D721Med (cell line): ENCODE measurements around the gene RMC1.
"Not testable (repeated sequence)": the region's sequence is repeated elsewhere in the genome, so short reads cannot be mapped to it uniquely, and the experiment has no call there.

ENCODE experiments used
- DNase-seq: peaks from one replicate; pipeline ENCODE4 v3.0.0; 2011; ENCODE audit warnings: low spot score; ENCODE audit not compliant: insufficient read length
- FAIRE-seq: peaks from 2 replicates; lab custom pipeline; 2011; peaks lifted over from hg19 to GRCh38; lab: Jason Lieb, UNC
- CTCF ChIP-seq: IDR thresholded peaks from 2 replicates; pipeline ENCODE4 v1.5.1; 2012; ENCODE audit warnings: mild to moderate bottlenecking, control low read depth; ENCODE audit not compliant: insufficient read depth; ENCODE audit errors: missing control alignments

RMC1 gene

DNA sequence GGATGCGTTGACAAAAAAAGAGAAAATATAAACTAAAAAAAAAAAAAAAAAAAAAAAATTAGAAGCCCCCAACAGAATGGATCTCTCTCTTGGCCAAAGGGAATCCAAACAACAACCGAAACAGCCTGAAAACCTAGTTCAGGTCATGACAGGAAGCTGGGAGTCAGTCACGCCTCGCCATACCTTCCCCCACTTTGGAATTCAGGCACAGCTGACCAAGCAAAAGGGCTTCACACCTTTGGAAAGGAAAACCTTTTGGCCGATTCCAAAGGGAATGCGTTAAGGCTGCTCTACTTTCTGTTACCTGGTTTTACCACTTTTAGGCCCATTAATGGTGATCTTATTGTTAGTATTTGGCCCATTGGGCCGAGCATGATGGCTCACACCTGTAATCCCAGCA lies 17.9 kb upstream of the RMC1 start:
- no peak for TF ChIP-seq CTCF
- DNase-seq (no peak), FAIRE-seq (no peak)

- DNase-seq (no peak), FAIRE-seq (no peak)
- no peak for TF ChIP-seq CTCF
These were observed 15.4 kb upstream of the RMC1 start for GRCh38 chr18:23487738-23488570.

- FAIRE-seq, DNase-seq: not testable (repeated sequence)
These were observed 13.7 kb upstream of the RMC1 start for GRCh38 chr18:23489586-23489985.

GRCh38 chr18:23493654-23494053 lies 9.7 kb upstream of the RMC1 start:
- FAIRE-seq (peak; percentile 6), DNase-seq (no peak)
- TF ChIP-seq CTCF, result no peak

DNA sequence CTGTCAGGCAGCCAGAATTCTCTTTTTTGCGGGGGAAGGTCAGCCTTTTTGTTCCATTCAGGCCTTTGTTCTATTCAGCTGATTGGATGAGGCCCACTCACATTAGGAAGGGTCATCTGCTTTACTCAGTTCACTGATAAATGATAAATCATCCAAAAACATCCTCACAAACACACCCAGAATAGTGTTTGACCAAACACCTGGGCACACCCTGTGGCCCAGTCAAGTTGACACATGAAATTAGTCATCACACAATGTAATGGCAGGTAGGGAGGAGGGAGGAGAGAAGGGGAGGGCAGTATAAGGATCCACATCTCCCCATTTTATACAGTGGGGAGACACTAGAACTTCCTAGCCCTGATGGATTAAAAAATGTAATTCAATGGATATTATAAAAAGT lies 8.3 kb upstream of the RMC1 start:
- no peak for FAIRE-seq
- TF ChIP-seq CTCF, result no peak

GRCh38 chr18:23495723-23496440 lies 7.4 kb upstream of the RMC1 start:
- FAIRE-seq (no peak), DNase-seq (no peak)
- no peak for TF ChIP-seq CTCF

More for the DNA sequence above, 8.3 kb upstream of the RMC1 start:
- no peak for DNase-seq

GRCh38 chr18:23498117-23498516 lies 5.2 kb upstream of the RMC1 start:
- DNase-seq, result no peak
- FAIRE-seq, result no peak
- no peak for TF ChIP-seq CTCF
